Glomerular visceral epithelial cell (primary cell): ENCODE results near the gene BCKDHA.
"Not testable (repeated sequence)": the region's sequence is repeated elsewhere in the genome, so short reads cannot be mapped to it uniquely, and the experiment has no call there.

ENCODE experiments used
- DNase-seq: peaks from one replicate; pipeline ENCODE4 v3.0.0-alpha.2; 2016; ENCODE audit errors: extremely low spot score

BCKDHA gene

GRCh38 chr19:41405776-41406175 is 8.2 kb downstream of the BCKDHA start:
- no peak for DNase-seq

- DNase-seq = peak; percentile 16
Observed at GRCh38 chr19:41407271-41407670, 9.7 kb downstream of the BCKDHA start.

GRCh38 chr19:41408256-41408655 is 10.6 kb downstream of the BCKDHA start:
- no peak for DNase-seq

GRCh38 chr19:41408846-41409245 is 11.2 kb downstream of the BCKDHA start:
- DNase-seq = not testable (repeated sequence)

GRCh38 chr19:41409288-41409687 is 11.7 kb downstream of the BCKDHA start:
- peak; percentile 73 for DNase-seq

GRCh38 chr19:41410336-41411054 is 12.9 kb downstream of the BCKDHA start:
- no peak for DNase-seq

- no peak for DNase-seq
Observed at GRCh38 chr19:41411100-41411967, 13.7 kb downstream of the BCKDHA start.

- no peak for DNase-seq
Observed at GRCh38 chr19:41411968-41412265, 14.3 kb downstream of the BCKDHA start.

GRCh38 chr19:41412953-41413352 is 15.3 kb downstream of the BCKDHA start:
- DNase-seq = no peak

- no peak for DNase-seq
Observed at GRCh38 chr19:41413947-41414346, 16.3 kb downstream of the BCKDHA start.

- no peak for DNase-seq
Observed at GRCh38 chr19:41414461-41414860, 16.8 kb downstream of the BCKDHA start.

- no peak for DNase-seq
Observed at GRCh38 chr19:41415154-41415571, 17.5 kb downstream of the BCKDHA start.

GRCh38 chr19:41416194-41416674 is 18.6 kb downstream of the BCKDHA start:
- no peak for DNase-seq

- no peak for DNase-seq
Observed at GRCh38 chr19:41420101-41420880, 22.7 kb downstream of the BCKDHA start.

- DNase-seq = no peak
Observed at GRCh38 chr19:41421314-41421713, 23.7 kb downstream of the BCKDHA start.

GRCh38 chr19:41421973-41422372 is 24.4 kb downstream of the BCKDHA start:
- DNase-seq = no peak

- DNase-seq = no peak
Observed at GRCh38 chr19:41422456-41422855, 24.8 kb downstream of the BCKDHA start.

GRCh38 chr19:41422955-41423354 is 25.3 kb downstream of the BCKDHA start:
- no peak for DNase-seq

GRCh38 chr19:41424335-41425173 is 26.9 kb downstream of the BCKDHA start:
- no peak for DNase-seq

- no peak for DNase-seq
Observed at GRCh38 chr19:41425174-41426115, 27.8 kb downstream of the BCKDHA start.
